ENCODE results near the gene CLIP3.
"Not testable (repeated sequence)": the region's sequence is repeated elsewhere in the genome, so short reads cannot be mapped to it uniquely, and the experiment has no call there.

CLIP3 gene

DNA sequence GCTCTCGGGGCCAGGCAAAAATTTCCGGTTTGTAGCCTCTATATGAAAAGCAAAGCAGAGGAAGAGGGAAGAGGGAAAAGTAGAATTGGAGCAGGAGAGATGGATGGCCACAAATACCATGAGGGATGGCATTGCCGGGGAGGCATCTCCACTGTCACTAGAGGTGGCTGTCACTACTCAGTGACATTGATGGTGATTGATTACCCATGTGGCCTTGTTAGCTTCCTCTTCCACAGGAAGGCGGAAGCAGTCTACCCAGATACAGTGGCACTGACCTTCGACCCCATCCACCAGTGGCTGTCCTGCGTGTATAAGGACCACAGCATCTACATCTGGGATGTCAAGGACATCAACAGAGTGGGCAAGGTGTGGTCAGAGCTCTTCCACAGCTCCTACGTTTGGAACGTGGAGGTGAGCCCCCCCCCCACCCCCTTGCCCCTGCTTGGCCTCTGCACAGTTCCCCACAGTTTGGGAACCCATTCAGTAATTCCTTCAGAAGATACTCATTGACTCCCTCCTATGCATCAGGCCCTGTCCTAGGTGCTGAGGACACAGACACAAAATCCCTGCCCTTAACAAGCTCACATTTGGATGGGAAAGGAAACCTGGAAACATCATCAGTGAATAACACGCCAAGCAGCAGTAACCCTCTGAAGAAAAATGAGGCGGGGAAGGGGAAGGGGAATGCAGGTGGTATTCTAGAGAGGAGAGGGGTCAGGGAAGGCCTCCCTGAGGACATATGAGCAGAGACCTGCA, 40.6 kb upstream of the CLIP3 start:
- Histone ChIP-seq H2BK12ac (ENCODE audit: low read length) (no peak overlapping the region), H3K36me3 (ENCODE audit: control insufficient read depth in 1 of 2, insufficient read depth in 2 of 2, low read length in 2 of 2) (peaks cover 29 to 31% of the 10 kb centered on the region in 2 experiments), H3K4me1 (ENCODE audit: control insufficient read depth in 1 of 2, insufficient read depth in 2 of 2, low read length in 2 of 2) (no peaks in the 10 kb centered on the region), H3K4me2 (ENCODE audit: low read length) (no peak overlapping the region), H2AK5ac (ENCODE audit: low read length) (no peak overlapping the region), H3K79me2 (ENCODE audit: control insufficient read depth, insufficient read depth, low read length, poor library complexity) (no peaks in the 10 kb centered on the region), H4K91ac (ENCODE audit: low read depth, low read length) (no peak overlapping the region), H3K14ac (ENCODE audit: low read length) (no peak overlapping the region), H2BK5ac (ENCODE audit: low read depth, low read length, poor library complexity) (no peak overlapping the region), H2AFZ (ENCODE audit: insufficient read depth, low read length, poor library complexity) (no peak overlapping the region), H3K9me3 (ENCODE audit: insufficient read depth, low read depth, low read length) (no peaks in the 10 kb centered on the region), H3K79me1 (ENCODE audit: low read length) (no peaks in the 10 kb centered on the region), H4K8ac (ENCODE audit: low read depth, low read length) (no peak overlapping the region), H3K4ac (ENCODE audit: low read depth, low read length) (no peak overlapping the region), H3K9ac (ENCODE audit: low read length) (no peak overlapping the region), H3K4me3 (ENCODE audit: low read depth, low read length) (no peak overlapping the region), H4K12ac (ENCODE audit: low read depth, low read length) (no peak overlapping the region), H3K27ac (ENCODE audit: low read depth, low read length) (no peak overlapping the region), H3K18ac (ENCODE audit: low read length) (no peak overlapping the region), H2BK120ac (ENCODE audit: insufficient read depth, low read length, poor library complexity) (no peak overlapping the region), H3K27me3 (ENCODE audit: insufficient read depth, low read length) (no peaks in the 10 kb centered on the region), H3K23ac (ENCODE audit: low read length) (no peak overlapping the region)
- no peak for DNase-seq
- no CpG with 5 or more reads among the region's 10 CpGs for WGBS (ENCODE audit: extremely low coverage, insufficient coverage, insufficient read length)

DNA sequence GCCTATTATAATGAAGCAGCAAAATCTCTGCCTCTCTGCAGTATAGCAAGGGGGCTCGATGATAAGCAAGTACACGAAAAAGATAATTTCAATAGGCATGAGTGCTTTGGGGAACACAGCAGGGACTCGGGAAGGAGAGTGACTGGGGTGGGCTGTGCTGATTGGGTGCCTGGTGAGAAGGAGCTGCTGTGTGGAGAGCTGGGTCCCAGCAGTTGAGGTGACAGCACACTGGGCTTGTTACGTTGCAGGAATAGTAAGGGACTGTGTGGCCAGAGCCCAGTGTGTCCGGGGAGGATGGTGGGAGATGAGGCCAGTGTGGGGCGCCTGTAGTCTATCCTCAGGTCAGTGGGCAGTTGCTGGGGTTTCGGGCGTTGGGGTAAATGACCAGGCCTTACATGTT, 39.4 kb upstream of the CLIP3 start:
- Histone ChIP-seq H3K79me2 (ENCODE audit: control insufficient read depth, insufficient read depth, low read length, poor library complexity) (no peaks in the 10 kb centered on the region), H4K8ac (ENCODE audit: low read depth, low read length) (no peak overlapping the region), H4K91ac (ENCODE audit: low read depth, low read length) (no peak overlapping the region), H2BK5ac (ENCODE audit: low read depth, low read length, poor library complexity) (no peak overlapping the region), H3K4me3 (ENCODE audit: low read depth, low read length) (no peak overlapping the region), H3K36me3 (ENCODE audit: control insufficient read depth in 1 of 2, insufficient read depth in 2 of 2, low read length in 2 of 2) (peaks cover 34 to 38% of the 10 kb centered on the region in 2 experiments), H2BK12ac (ENCODE audit: low read length) (no peak overlapping the region), H3K9me3 (ENCODE audit: insufficient read depth, low read depth, low read length) (no peaks in the 10 kb centered on the region), H3K4me1 (ENCODE audit: control insufficient read depth in 1 of 2, insufficient read depth in 2 of 2, low read length in 2 of 2) (no peaks in the 10 kb centered on the region), H3K14ac (ENCODE audit: low read length) (no peak overlapping the region), H3K4ac (ENCODE audit: low read depth, low read length) (no peak overlapping the region), H3K18ac (ENCODE audit: low read length) (no peak overlapping the region), H2AK5ac (ENCODE audit: low read length) (no peak overlapping the region), H3K23ac (ENCODE audit: low read length) (no peak overlapping the region), H4K12ac (ENCODE audit: low read depth, low read length) (no peak overlapping the region), H3K79me1 (ENCODE audit: low read length) (no peaks in the 10 kb centered on the region), H2BK120ac (ENCODE audit: insufficient read depth, low read length, poor library complexity) (no peak overlapping the region), H3K27ac (ENCODE audit: low read depth, low read length) (no peak overlapping the region), H2AFZ (ENCODE audit: insufficient read depth, low read length, poor library complexity) (no peak overlapping the region), H3K27me3 (ENCODE audit: insufficient read depth, low read length) (no peaks in the 10 kb centered on the region), H3K9ac (ENCODE audit: low read length) (no peak overlapping the region), H3K4me2 (ENCODE audit: low read length) (no peak overlapping the region)
- DNase-seq: no peak
- whole genome bisulfite sequencing (ENCODE audit: extremely low coverage, insufficient coverage, insufficient read length): no CpG with 5 or more reads among the region's 8 CpGs

DNA sequence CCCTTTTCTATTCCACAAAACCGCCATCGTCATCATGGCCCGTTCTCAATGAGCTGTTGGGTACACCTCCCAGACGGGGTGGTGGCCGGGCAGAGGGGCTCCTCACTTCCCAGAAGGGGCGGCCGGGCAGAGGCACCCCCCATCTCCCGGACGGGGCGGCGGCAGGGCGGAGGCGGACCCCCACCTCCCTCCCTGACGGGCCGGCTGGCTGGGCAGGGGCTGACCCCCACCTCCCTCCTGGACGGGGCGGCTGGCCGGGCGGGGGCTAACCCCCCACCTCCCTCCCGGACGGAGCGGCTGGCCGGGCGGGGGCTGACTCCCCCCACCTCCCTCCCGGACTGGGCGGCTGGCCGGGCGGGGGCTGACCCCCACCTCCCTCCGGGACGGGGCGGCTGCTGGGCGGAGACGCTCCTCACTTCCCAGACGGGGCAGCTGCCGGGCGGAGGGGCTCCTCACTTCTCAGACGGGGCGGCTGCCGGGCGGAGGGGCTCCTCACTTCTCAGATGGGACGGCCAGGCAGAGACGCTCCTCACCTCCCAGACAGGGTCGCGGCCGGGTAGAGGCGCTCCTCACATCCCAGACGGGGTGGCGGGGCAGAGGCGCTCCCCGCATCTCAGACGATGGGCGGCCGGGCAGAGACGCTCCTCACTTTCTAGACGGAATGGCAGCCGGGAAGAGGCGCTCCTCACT, 36.3 kb upstream of the CLIP3 start:
- WGBS (ENCODE audit: extremely low coverage, insufficient coverage, insufficient read length): no CpG with 5 or more reads among the region's 57 CpGs
- peaks cover 42 to 49% of the 10 kb centered on the region in 2 experiments for H3K36me3 ChIP-seq (ENCODE audit: control insufficient read depth in 1 of 2, insufficient read depth in 2 of 2, low read length in 2 of 2)

DNA sequence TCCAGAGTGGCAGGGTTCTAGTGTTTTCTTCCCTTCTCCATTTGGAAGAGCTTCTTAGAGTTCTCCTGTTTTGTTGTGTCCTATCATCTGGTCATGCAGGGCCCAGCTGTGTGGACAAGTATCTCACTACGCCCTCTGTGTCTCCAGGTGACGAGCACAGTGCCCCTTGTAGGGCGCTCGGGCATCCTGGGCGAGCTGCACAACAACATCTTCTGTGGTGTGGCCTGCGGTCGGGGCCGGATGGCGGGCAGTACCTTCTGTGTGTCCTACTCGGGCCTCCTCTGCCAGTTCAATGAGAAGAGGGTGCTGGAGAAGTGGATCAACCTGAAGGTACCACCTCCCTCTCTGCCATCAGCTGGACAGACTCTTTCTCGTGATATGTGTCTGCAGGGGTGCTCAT, 35.0 kb upstream of the CLIP3 start:
- H3K79me1 ChIP-seq (ENCODE audit: low read length): no peaks in the 10 kb centered on the region
- H2BK5ac ChIP-seq (ENCODE audit: low read depth, low read length, poor library complexity): no peak overlapping the region
- no peak overlapping the region for H3K18ac ChIP-seq (ENCODE audit: low read length)
- no peak overlapping the region for H2AFZ ChIP-seq (ENCODE audit: insufficient read depth, low read length, poor library complexity)
- no peak overlapping the region for H2AK5ac ChIP-seq (ENCODE audit: low read length)
- H4K8ac ChIP-seq (ENCODE audit: low read depth, low read length): no peak overlapping the region
- H2BK120ac ChIP-seq (ENCODE audit: insufficient read depth, low read length, poor library complexity): no peak overlapping the region
- DNase-seq: no peak
- peaks cover 38 to 41% of the 10 kb centered on the region in 2 experiments for H3K36me3 ChIP-seq (ENCODE audit: control insufficient read depth in 1 of 2, insufficient read depth in 2 of 2, low read length in 2 of 2)
- H3K79me2 ChIP-seq (ENCODE audit: control insufficient read depth, insufficient read depth, low read length, poor library complexity): no peaks in the 10 kb centered on the region
- WGBS (ENCODE audit: extremely low coverage, insufficient coverage, insufficient read length): no CpG with 5 or more reads among the region's 11 CpGs
- no peak overlapping the region for H3K27ac ChIP-seq (ENCODE audit: low read depth, low read length)
- H4K91ac ChIP-seq (ENCODE audit: low read depth, low read length): no peak overlapping the region
- H4K12ac ChIP-seq (ENCODE audit: low read depth, low read length): no peak overlapping the region
- no peak overlapping the region for H3K4ac ChIP-seq (ENCODE audit: low read depth, low read length)
- peaks cover 3% of the 10 kb centered on the region for H3K9me3 ChIP-seq (ENCODE audit: insufficient read depth, low read depth, low read length)
- no peaks in the 10 kb centered on the region for H3K4me1 ChIP-seq (ENCODE audit: control insufficient read depth in 1 of 2, insufficient read depth in 2 of 2, low read length in 2 of 2)
- H3K4me3 ChIP-seq (ENCODE audit: low read depth, low read length): peak overlapping the region; percentile 9
- no peak overlapping the region for H3K14ac ChIP-seq (ENCODE audit: low read length)
- no peak overlapping the region for H2BK12ac ChIP-seq (ENCODE audit: low read length)
- H3K27me3 ChIP-seq (ENCODE audit: insufficient read depth, low read length): no peaks in the 10 kb centered on the region
- no peak overlapping the region for H3K23ac ChIP-seq (ENCODE audit: low read length)
- no peak overlapping the region for H3K4me2 ChIP-seq (ENCODE audit: low read length)
- no peak overlapping the region for H3K9ac ChIP-seq (ENCODE audit: low read length)

More for the DNA sequence above, 36.3 kb upstream of the CLIP3 start:
- not testable (repeated sequence) for H2BK120ac ChIP-seq (ENCODE audit: insufficient read depth, low read length, poor library complexity); H3K79me1 ChIP-seq (ENCODE audit: low read length); H2AFZ ChIP-seq (ENCODE audit: insufficient read depth, low read length, poor library complexity); H3K23ac ChIP-seq (ENCODE audit: low read length); H3K9me3 ChIP-seq (ENCODE audit: insufficient read depth, low read depth, low read length); H3K4me2 ChIP-seq (ENCODE audit: low read length); H2BK5ac ChIP-seq (ENCODE audit: low read depth, low read length, poor library complexity); H3K27ac ChIP-seq (ENCODE audit: low read depth, low read length); H4K12ac ChIP-seq (ENCODE audit: low read depth, low read length); H2BK12ac ChIP-seq (ENCODE audit: low read length); H3K4ac ChIP-seq (ENCODE audit: low read depth, low read length); H3K4me1 ChIP-seq (ENCODE audit: control insufficient read depth in 1 of 2, insufficient read depth in 2 of 2, low read length in 2 of 2); H3K79me2 ChIP-seq (ENCODE audit: control insufficient read depth, insufficient read depth, low read length, poor library complexity); H3K14ac ChIP-seq (ENCODE audit: low read length); H4K8ac ChIP-seq (ENCODE audit: low read depth, low read length); H3K9ac ChIP-seq (ENCODE audit: low read length); H3K27me3 ChIP-seq (ENCODE audit: insufficient read depth, low read length); H4K91ac ChIP-seq (ENCODE audit: low read depth, low read length); H2AK5ac ChIP-seq (ENCODE audit: low read length); H3K18ac ChIP-seq (ENCODE audit: low read length); H3K4me3 ChIP-seq (ENCODE audit: low read depth, low read length); DNase-seq

All from trophoblast cell (in vitro differentiated cells and primary cell).